Activated CD4-positive, alpha-beta T cell treated with anti-CD3 and anti-CD28 coated beads for 36 hours (primary cell): ENCODE data around the gene SLX1A. TPM values are rescaled to one million over a fixed set of nuclear protein-coding genes. Genes with fewer than 3 reads are reported as not detected.
A peak's percentile ranks its signal among the peaks of the same experiment; 100 is the strongest.
"Not testable (repeated sequence)": the region's sequence is repeated elsewhere in the genome, so short reads cannot be mapped to it uniquely, and the experiment has no call there.

ENCODE experiments used
- ATAC-seq: fragments of 200-7000 bp; cut with Tn5 transposase; one replicate; pipeline ENCODE4 v1.10.0; 2021; ENCODE audit warnings: mild to moderate bottlenecking, moderate library complexity
- CTCF ChIA-PET: fragments of 350-600 bp; sonication (Branson Sonifier 250); formaldehyde crosslinking; loops from one replicate; lab custom pipeline; 2021; ENCODE audit warnings: antibody characterized with exemption; lab: Charles Lee
- POLR2A ChIA-PET: fragments of 350-600 bp; sonication (Branson Sonifier 250); formaldehyde crosslinking; loops from one replicate; lab custom pipeline; 2021; ENCODE audit warnings: antibody characterized with exemption, inconsistent platforms; lab: Charles Lee
- DNase-seq: peaks from one replicate; pipeline ENCODE4 v3.0.0-alpha.2; 2020
- H3K27ac Mint-ChIP-seq: one replicate; pipeline ENCODE4 v1.8.0; 2021; ENCODE audit warnings: mixed read lengths
- H3K27me3 Mint-ChIP-seq: one replicate; pipeline ENCODE4 v1.8.0; 2021; ENCODE audit warnings: mixed read lengths
- H3K36me3 Mint-ChIP-seq: one replicate; pipeline ENCODE4 v1.8.0; 2021; ENCODE audit warnings: low read depth, mixed read lengths
- H3K4me1 Mint-ChIP-seq: one replicate; pipeline ENCODE4 v1.8.0; 2021; ENCODE audit warnings: mixed read lengths
- H3K4me3 Mint-ChIP-seq: one replicate; pipeline ENCODE4 v1.8.0; 2021; ENCODE audit warnings: mild to moderate bottlenecking, moderate library complexity, mixed read lengths
- H3K9me3 Mint-ChIP-seq: one replicate; pipeline ENCODE4 v1.8.0; 2021; ENCODE audit warnings: low read depth, mixed read lengths
- intact Hi-C, 2 experiments: fragments of 100-400 bp; cut with DNase I in 1 of 2; cut with micrococcal nuclease in 1 of 2; formaldehyde crosslinking; loops; one replicate each; pipeline versions ENCODE4 v1.14.2 to v1.15.1; 2022 to 2024; cut with DNase I, micrococcal nuclease
- total RNA-seq, 2 experiments: library from RNA; stranded (reverse); gene quantifications; one replicate each; pipeline ENCODE4 v1.2.3, GENCODE V29; 2021

SLX1A gene
- total RNA-seq, 2 experiments from 2014 or later, result 24.4 to 99.3 TPM

- ChIA-PET POLR2A (interaction anchor here (1.4 kb wide), 1 partner anchor 234 kb away, joined by 3 read pairs; no protein-coding TSS in a partner anchor), CTCF (no interaction called here)
- Mint-ChIP-seq H3K36me3 (peaks cover 43% of the 10 kb centered on the region), H3K4me3 (peak overlapping the region; percentile 91), H3K9me3 (no peaks in the 10 kb centered on the region), H3K27me3 (no peaks in the 10 kb centered on the region), H3K4me1 (peaks cover 23% of the 10 kb centered on the region), H3K27ac (peak overlapping the region; percentile 99)
- peak; percentile 12 for ATAC-seq
- intact Hi-C loops, result no loop called here
- DNase-seq, result peak; percentile 83
These were observed 9.4 kb upstream of the SLX1A start for GRCh38 chr16:30184096-30184890.

GRCh38 chr16:30184891-30185682 is 8.6 kb upstream of the SLX1A start:
- DNase-seq (no peak), ATAC-seq (peak; percentile 5)
- Mint-ChIP-seq H3K36me3 (peaks cover 43% of the 10 kb centered on the region), H3K27me3 (no peaks in the 10 kb centered on the region), H3K4me3 (peak overlapping the region; percentile 91), H3K4me1 (peaks cover 23% of the 10 kb centered on the region), H3K9me3 (no peaks in the 10 kb centered on the region), H3K27ac (peak overlapping the region; percentile 99)
- intact Hi-C loops, result no loop called here
- POLR2A ChIA-PET, result interaction anchor here (1.4 kb wide), 1 partner anchor 120 kb away, joined by 5 read pairs; the partner anchor contains the start of gene ALDOA
- CTCF ChIA-PET, result interaction anchor here (1.2 to 1.5 kb wide), 2 partner anchors 94 to 431 kb away, joined by 5 to 9 read pairs; partner anchors contain the start of gene TBX6

DNA sequence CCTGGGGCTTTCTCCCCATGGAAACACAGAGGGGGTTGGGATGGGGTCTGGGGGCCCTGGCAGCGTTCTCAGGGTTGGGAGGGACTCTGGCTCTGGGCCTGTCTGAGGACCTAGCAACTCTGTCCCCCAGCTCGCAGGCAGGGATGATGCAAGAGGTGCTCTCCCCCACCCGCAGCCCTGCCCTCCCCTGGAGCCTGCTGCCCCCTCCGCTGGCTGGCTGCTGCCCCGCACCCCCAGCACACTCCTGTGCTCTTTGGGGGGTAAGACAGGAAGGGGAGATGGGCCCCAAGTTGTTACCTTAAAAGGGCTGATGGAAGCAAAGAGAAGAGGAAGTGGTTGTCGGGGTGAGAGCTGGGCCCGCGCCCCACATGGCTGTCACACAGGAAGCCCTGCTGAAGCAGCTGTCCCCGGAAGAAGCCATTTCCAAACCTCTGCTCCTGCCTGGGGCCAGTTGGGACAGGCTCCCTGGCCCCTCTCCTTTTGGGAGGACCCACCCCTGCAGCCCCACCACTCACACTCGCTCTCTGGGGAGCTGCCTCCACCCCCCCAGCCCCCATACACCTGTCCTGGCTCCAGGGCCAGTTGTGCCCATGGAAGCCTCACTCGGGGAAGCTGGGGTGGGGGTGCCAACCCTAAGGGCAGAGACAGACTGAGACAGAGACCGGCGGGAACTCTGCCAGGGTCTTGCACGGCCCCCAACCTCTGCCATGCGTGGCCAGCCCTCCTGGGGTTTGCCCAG is 7.8 kb upstream of the SLX1A start:
- Mint-ChIP-seq H3K36me3 (peaks cover 43% of the 10 kb centered on the region), H3K27ac (peak overlapping the region; percentile 99), H3K9me3 (no peaks in the 10 kb centered on the region), H3K4me3 (peak overlapping the region; percentile 91), H3K27me3 (no peaks in the 10 kb centered on the region), H3K4me1 (peaks cover 23% of the 10 kb centered on the region)
- peak; percentile 45 for ATAC-seq
- CTCF ChIA-PET, result interaction anchor here (0.6 to 1.5 kb wide), 6 partner anchors 75 to 430 kb away, joined by 3 to 9 read pairs (median 5); partner anchors contain the start of gene TBX6
- intact Hi-C loops, result no loop called here
- DNase-seq, result peak; percentile 91
- POLR2A ChIA-PET, result interaction anchor here (0.5 to 1.4 kb wide), 5 partner anchors 96 to 465 kb away, joined by 3 to 5 read pairs (median 4); partner anchors contain the start of genes ALDOA and PRR14

DNA sequence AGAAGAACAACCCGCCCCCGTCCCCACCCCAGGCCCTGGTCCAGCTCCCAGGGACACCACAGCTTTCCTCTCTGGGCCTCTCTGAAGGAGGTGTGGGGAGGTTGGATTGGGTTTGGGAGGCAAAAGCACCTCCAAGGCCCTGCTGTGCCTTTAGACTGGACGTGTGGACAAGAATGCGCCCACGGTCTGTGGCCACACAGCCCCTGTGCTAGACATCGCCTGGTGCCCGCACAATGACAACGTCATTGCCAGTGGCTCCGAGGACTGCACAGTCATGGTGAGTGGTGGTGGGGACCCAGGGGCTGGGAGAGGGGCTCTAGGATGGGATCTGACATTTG is 7.3 kb upstream of the SLX1A start:
- DNase-seq (no peak), ATAC-seq (no peak)
- intact Hi-C loops, result no loop called here
- H3K4me1 Mint-ChIP-seq, result peaks cover 23% of the 10 kb centered on the region
- ChIA-PET CTCF (interaction anchor here (0.6 to 1.5 kb wide), 7 partner anchors 75 to 429 kb away, joined by 3 to 9 read pairs (median 5); partner anchors contain the start of gene TBX6), POLR2A (interaction anchor here (0.5 to 1.4 kb wide), 6 partner anchors 46 to 464 kb away, joined by 3 to 5 read pairs (median 4); partner anchors contain the start of genes ALDOA and PRR14)
- peaks cover 43% of the 10 kb centered on the region for H3K36me3 Mint-ChIP-seq
- H3K4me3 Mint-ChIP-seq, result peak overlapping the region; percentile 91
- H3K27ac Mint-ChIP-seq, result peak overlapping the region; percentile 99
- H3K27me3 Mint-ChIP-seq, result no peaks in the 10 kb centered on the region
- no peaks in the 10 kb centered on the region for H3K9me3 Mint-ChIP-seq

- ChIA-PET CTCF (interaction anchor here (0.6 to 1.5 kb wide), 3 partner anchors 76 to 427 kb away, joined by 3 to 7 read pairs (median 3); no protein-coding TSS in a partner anchor), POLR2A (interaction anchor here (0.7 to 1.4 kb wide), 3 partner anchors 47 to 606 kb away, joined by 3 to 5 read pairs (median 3); partner anchors contain the start of gene ALDOA)
- peaks cover 43% of the 10 kb centered on the region for H3K36me3 Mint-ChIP-seq
- H3K4me3 Mint-ChIP-seq, result peak overlapping the region; percentile 91
- intact Hi-C loops, result no loop called here
- peak overlapping the region; percentile 99 for H3K27ac Mint-ChIP-seq
- DNase-seq (peak; percentile 95), ATAC-seq (peak; percentile 16)
- H3K4me1 Mint-ChIP-seq, result peaks cover 22% of the 10 kb centered on the region
- no peaks in the 10 kb centered on the region for H3K27me3 Mint-ChIP-seq
- no peaks in the 10 kb centered on the region for H3K9me3 Mint-ChIP-seq
These were observed 6.7 kb upstream of the SLX1A start for GRCh38 chr16:30186782-30187555.

DNA sequence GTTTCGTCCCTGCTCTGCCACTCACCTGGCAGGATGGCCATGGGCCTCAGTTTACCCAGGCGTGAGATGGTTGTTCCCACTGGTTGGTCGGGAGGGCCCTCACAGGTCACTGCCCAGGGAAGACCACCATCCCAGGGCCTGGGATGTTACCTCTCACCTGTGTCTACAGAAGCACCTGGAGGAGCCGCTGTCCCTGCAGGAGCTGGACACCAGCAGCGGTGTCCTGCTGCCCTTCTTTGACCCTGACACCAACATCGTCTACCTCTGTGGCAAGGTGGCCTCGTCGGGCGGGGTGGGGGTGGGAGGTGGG is 6.2 kb upstream of the SLX1A start:
- no peak for DNase-seq
- peak overlapping the region; percentile 99 for H3K27ac Mint-ChIP-seq
- ATAC-seq, result no peak
- peaks cover 17% of the 10 kb centered on the region for H3K4me1 Mint-ChIP-seq
- intact Hi-C loops, result no loop called here
- peak overlapping the region; percentile 91 for H3K4me3 Mint-ChIP-seq
- H3K36me3 Mint-ChIP-seq, result peaks cover 43% of the 10 kb centered on the region
- H3K9me3 Mint-ChIP-seq, result no peaks in the 10 kb centered on the region
- CTCF ChIA-PET, result interaction anchor here (1.5 kb wide), 1 partner anchor 94 kb away, joined by 7 read pairs; no protein-coding TSS in a partner anchor
- H3K27me3 Mint-ChIP-seq, result no peaks in the 10 kb centered on the region
- POLR2A ChIA-PET, result interaction anchor here (0.7 kb wide), 1 partner anchor 606 kb away, joined by 3 read pairs; no protein-coding TSS in a partner anchor

- Mint-ChIP-seq H3K27ac (peak overlapping the region; percentile 55), H3K27me3 (no peaks in the 10 kb centered on the region), H3K4me1 (peaks cover 15% of the 10 kb centered on the region), H3K4me3 (peak overlapping the region; percentile 40), H3K36me3 (peaks cover 43% of the 10 kb centered on the region), H3K9me3 (no peaks in the 10 kb centered on the region)
- DNase-seq (peak; percentile 16), ATAC-seq (no peak)
- intact Hi-C loops, result no loop called here
- ChIA-PET CTCF (no interaction called here), POLR2A (no interaction called here)
These were observed 5.6 kb upstream of the SLX1A start for GRCh38 chr16:30187971-30188561.

- Mint-ChIP-seq H3K4me1 (peaks cover 15% of the 10 kb centered on the region), H3K36me3 (peaks cover 20% of the 10 kb centered on the region)
- ATAC-seq, CTCF ChIA-PET, H3K9me3 Mint-ChIP-seq, DNase-seq, H3K4me3 Mint-ChIP-seq, intact Hi-C loops, POLR2A ChIA-PET, H3K27me3 Mint-ChIP-seq, H3K27ac Mint-ChIP-seq: not testable (repeated sequence)
These were observed 2.5 kb upstream of the SLX1A start for GRCh38 chr16:30191158-30191557.

DNA sequence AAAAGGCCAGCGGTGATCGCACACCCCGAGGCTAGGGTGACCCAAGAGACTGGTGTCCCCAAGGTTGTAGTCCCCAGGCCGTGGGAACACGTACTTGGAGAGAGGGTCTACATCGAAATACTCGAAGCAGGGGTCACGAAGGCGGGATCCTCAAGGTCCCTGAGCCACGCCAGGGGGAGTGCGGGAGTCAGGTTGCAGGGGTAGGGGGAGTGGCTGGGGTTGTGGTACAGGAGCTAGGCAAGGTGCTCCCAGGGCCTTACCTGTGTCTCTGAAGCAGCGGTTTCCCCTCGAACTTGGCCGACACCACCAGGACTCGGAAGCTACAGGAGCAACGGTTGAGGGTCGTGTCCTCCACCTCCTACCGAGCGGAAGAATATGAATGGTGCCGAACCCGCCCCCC is 577 bp upstream of the SLX1A start:
- H3K27me3 Mint-ChIP-seq, POLR2A ChIA-PET, intact Hi-C loops, DNase-seq, H3K9me3 Mint-ChIP-seq, H3K4me3 Mint-ChIP-seq, CTCF ChIA-PET, H3K27ac Mint-ChIP-seq, H3K4me1 Mint-ChIP-seq, H3K36me3 Mint-ChIP-seq: not testable (repeated sequence)
- ATAC-seq, result peak; percentile 10
